Left renal cortex interstitium (tissue), 4 donors: ENCODE measurements around the gene MEIOSIN. TPM values are rescaled to one million over a fixed set of nuclear protein-coding genes. Genes with fewer than 3 reads are reported as not detected.
A peak's percentile ranks its signal among the peaks of the same experiment; 100 is the strongest.
"Not testable (repeated sequence)": the region's sequence is repeated elsewhere in the genome, so short reads cannot be mapped to it uniquely, and the experiment has no call there.

Experiments used
- DNase-seq, 4 donors: peaks; one replicate each; pipeline ENCODE4 v3.0.0-alpha.2; 2013; ENCODE audit warnings: low read depth in 4 of 4, low spot score in 2 of 4, missing footprints in 1 of 4
- polyA plus RNA-seq, 4 donors: library from polyadenylated mRNA; unstranded; fragments of 120-200 nt; gene quantifications; one replicate each; pipeline ENCODE4 v1.2.1, GENCODE V29; 2013; ENCODE audit not compliant: insufficient read length in 4 of 4

The MEIOSIN gene
- polyA plus RNA-seq, 4 donors, result not detected

DNA sequence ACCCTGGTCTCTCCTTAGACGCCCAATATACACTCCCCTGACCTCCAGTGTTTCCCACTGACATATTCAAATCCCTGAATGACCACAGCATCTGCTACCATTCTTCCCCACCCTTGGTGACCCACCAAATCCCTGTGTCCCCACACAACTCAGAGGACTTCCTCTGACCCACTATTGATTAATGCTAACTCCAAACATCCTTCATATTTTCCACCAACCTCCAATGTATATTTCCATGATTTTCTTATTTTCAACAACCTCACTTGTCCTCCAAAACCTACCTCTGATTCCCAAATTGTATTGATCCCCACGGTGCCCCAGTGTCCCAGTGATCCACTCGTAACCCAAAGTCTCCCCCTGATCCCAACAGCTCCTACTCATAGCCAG, 59.9 kb downstream of the MEIOSIN start:
- no peak for DNase-seq

DNA sequence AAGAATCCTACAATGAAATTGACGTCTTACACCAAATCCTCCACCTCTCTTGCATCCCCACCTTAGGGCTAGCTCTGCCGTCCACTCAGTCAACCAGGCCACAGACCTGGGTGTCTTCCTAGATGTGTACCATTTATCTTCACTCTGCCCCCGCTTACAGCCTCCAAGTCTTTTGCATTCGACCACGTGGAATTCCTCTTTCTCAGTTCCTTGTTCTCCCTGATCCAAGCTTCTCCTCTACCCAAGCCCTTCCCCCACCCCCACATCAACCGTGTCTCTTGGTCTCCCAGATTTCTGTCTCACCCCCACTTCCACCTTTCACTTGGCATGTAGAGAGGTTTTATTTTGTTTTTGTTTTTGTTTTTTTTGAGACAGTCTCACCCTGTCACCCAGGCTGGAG, 60.6 kb downstream of the MEIOSIN start:
- DNase-seq, result no peak

DNA sequence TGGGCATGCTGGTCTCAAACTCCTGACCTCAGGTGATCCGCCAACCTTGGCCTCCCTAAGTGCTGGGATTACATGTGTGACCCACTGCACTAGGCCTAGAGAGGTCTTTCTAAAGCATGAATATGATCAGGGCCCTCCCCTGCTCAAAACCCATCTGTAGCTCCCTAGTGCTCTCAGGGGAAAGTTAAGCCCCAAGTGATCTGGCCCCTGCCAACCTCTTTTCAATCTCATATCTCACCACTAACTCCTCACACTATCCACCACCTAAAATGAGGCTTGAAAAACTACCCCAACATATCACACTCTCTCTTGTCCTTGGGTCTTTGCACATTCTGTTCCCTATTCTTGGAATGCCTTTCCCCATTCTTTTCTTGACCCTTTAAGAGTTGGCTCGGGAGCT, 61.4 kb downstream of the MEIOSIN start:
- DNase-seq, result no peak

DNA sequence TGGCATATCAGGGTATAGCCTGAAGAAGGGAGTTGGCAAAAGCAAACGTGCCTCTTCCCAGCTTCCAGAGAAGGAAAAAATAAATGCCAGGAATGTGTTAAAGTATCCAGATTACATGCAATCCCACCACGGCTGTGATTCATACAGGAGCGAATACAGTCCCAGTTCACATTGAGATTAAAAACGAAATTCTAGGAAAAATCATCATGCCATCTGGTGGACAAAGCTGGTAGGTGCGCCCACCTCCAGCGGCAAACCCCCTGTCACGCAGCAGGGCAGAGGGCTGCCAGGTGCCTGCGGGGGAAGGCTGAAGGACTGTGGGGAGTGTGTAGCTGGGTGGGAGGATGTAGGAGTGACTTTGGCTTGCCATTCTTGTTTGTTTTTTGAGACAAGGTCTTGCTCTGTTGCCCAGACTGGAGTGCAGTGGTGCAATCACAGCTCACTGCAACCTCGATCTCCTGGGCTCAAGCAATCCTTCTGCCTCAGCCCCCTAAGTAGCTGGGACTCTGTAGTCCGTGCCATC, 65.8 kb downstream of the MEIOSIN start:
- peak in 3 of 4 donors; percentile 65 to 70 (median 68) for DNase-seq

DNA sequence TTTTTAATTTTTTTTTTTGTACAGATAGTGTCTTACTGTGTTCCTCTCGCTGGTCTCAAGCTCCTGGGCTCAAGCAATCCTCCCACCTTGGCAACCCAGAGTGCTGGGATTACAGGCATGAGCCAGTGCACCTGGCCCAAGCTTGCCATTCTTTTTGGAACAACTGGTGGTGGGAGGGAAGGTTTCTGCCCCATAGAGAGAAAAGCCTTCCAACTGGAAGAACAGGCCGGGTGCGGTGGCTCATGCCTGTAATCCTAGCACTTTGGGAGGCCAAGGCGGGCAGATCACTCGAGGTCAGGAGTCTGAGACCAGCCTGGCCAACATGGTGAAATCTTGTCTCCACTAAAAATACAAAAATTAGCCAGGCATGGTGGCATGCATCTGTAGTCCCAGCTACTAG, 66.3 kb downstream of the MEIOSIN start:
- not testable (repeated sequence) for DNase-seq

DNA sequence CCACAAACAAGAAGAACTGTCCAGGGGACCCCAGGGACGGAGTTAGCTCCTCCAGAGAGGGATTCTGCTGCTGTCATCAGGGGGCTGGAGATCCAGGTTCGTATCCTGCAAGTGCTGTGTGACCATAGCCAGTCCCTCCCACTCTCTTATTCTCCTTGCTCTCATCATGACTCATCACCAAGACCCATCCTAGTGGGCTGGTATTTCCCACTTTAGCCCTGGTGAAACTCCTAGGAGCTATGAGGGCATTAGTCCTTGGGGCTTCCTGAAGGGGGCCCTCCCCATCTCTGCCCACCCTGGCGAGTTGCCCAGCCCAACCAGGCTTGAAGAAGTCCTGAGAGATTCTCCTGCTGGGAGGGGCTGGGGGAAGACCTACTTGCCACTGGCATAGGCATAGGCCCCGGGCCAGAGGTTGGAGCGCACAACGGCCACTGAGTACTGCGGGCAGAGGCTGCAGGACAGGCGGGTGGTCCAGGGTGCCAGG, 66.9 kb downstream of the MEIOSIN start:
- DNase-seq, result no peak

DNA sequence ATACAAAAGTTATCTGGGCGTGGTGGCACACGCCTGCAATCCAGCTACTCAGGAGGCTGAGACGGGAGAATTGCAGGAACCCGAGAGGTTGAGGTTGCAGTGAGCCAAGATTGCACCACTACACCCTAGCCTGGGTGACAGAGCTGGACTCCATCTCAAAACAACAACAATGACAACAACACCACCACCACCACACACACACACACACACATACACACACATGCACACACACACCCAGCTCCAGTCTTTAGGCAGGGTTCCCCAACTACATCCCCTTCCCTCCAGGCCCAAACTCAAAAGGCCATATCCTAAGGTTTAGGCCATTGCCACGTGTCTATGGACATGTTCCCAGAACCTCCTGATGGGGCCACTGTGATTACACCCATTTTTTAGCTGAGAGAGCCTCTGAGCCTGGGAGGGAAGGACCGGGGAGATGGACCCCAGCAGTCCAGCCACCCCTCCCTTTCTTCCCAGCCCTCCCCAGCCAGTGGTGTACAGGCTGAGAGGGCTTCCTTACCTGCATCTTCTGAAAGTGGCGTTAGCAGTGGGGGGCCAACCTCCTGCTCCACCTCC, 68.5 kb downstream of the MEIOSIN start:
- DNase-seq, result no peak

DNA sequence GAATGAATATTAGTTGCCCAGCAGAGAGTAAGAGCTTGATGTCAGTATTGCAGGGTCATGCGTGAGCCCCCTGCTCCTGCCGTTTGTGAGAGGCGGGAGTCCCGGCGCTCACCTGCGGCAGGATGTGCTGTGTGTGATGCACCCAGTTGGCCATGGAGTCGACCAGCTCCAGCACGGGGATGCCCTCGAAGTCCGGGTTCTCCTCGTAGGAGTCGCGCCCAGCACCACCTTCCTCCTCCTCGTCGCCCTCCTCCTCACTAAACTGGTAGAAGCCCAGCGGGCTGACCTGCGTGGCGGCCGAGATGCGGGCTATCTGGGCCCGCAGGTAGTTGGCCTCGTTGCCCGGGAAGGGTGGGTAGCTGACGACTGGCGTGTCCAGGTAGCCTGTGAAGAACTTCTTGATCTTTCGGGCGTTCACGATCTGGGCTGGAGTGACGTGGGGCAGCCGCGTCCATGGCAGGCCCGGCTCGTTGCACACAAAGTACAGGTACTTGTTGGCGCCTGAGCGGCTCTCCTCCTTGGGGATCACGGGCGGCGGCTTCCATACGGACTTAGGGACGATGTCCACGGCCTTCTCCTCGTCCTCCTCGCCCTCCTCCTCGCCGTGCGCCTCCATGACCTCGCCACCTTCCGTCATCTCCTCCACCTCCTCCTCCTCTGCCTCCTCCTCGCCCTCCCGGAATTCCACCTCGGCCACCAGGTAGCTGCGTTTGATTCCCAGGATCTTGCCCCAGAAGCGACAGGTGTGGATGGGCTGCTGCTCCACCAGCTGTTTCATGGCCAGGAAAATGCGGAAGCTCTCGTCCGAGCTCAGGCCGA, 71.1 kb downstream of the MEIOSIN start:
- no peak for DNase-seq

DNA sequence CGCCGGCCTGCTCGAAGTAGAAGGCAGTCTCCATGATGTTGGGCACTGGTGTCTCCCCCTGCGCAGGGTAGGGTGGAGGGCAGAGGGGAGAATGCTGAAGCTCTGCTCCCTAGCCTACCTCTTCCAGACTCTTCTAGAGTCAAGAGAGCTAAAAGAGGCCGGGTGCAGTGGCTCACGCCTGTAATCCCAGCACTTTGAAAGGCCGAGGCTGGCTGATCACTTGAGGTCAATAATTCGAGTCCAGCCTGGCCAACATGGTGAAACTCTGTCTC, 71.7 kb downstream of the MEIOSIN start:
- no peak for DNase-seq

DNA sequence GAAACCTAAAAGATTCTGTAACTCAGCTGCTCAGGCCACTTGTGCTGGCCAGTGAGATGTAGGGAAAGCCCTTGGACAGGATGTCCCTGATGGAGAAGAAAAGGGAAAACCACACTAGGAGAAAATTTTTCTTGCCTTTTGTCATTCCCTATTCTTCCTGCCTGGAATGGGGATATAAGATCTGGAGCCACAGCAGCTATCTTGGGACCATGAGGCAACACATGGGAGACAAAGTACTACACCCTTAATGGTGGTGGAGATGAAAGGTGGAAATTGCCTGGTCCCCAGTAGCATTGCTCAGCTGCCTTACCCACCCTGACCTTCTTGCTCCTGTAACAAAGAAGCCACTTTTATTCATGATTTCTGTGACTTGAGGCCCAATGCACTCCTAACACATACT, 72.5 kb downstream of the MEIOSIN start:
- DNase-seq, result no peak

DNA sequence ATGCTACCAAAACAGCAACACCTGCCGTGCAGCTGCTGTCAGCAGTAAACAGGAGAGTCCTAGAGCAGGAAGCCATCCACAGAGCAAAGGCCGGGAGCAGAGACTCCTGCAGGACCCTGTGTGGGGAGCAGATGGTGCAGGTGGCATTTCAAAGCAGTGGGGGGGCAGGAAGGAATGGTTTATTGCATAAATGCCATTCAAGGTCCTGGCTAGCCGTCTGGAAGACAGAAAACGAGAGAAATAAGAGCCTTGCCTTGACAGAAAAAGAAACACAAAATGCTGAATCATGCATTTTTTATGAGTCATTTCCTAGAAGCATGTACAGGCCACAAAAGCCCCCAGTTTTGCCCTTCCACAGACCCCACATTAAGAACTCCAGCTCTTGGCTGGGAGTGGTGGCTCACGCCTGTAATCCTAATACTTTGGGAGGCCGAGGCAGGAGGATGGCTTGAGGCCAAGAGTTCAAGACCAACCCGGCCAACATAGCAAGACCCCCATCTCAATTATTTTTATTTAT, 76.5 kb downstream of the MEIOSIN start:
- DNase-seq, result no peak

DNA sequence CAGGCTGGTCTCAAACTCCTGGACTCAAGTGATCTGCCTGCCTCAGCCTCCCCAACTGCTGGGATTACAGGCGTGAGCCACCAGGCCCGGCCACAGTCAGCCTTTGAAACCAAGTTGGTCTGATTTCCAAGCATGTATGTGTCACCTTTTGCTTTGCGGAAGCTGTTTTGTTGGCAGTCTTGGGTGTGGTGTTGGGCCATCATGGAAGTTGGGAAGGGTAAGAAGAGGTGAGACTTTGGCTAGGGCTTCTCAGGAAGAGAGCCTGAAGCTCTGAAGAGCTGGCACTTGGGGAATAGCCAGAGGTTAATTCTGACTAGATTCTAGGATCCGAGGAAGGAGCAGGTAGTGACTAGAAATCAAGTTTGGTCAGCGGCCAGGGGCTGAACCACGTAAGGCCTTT, 79.1 kb downstream of the MEIOSIN start:
- DNase-seq, result no peak

Other genes starting within 250 kb of the MEIOSIN start
- gene RTN2, start 236.4 kb upstream of the MEIOSIN start, polyA plus RNA-seq, result 1 to 10 TPM; 7.2 to 9.6 (median 8.8) TPM
- under 1 TPM; 0.22 to 0.62 (median 0.34) TPM for gene PPM1N, start 235.0 kb upstream of the MEIOSIN start, polyA plus RNA-seq
- 10 to 100 TPM; 46.7 to 61.9 (median 48.8) TPM for gene VASP, start 226.0 kb upstream of the MEIOSIN start, polyA plus RNA-seq
- gene OPA3, start 148.6 kb upstream of the MEIOSIN start, polyA plus RNA-seq, result 10 to 100 TPM in 3 of 4 donors, 1 to 10 TPM in 1; 9.7 to 13.3 (median 10.6) TPM
- 1 to 10 TPM; 3.7 to 5.4 (median 4.2) TPM for gene GPR4, start 131.2 kb upstream of the MEIOSIN start, polyA plus RNA-seq
- 10 to 100 TPM; 17.7 to 30.8 (median 23.5) TPM for gene EML2, start 94.0 kb upstream of the MEIOSIN start, polyA plus RNA-seq
- 1 to 10 TPM in 2 of 4 donors, under 1 TPM in 2; 0.59 to 1.8 (median 0.89) TPM for gene GIPR, start 65.2 kb upstream of the MEIOSIN start, polyA plus RNA-seq
- gene SNRPD2, start 41.5 kb upstream of the MEIOSIN start, polyA plus RNA-seq, result 100 to 1,000 TPM; 268 to 441 (median 342) TPM
- gene QPCTL, start 40.8 kb upstream of the MEIOSIN start, polyA plus RNA-seq, result 10 to 100 TPM in 2 of 4 donors, 1 to 10 TPM in 2; 7.2 to 13.5 (median 10.8) TPM
- gene FBXO46, start 2.5 kb upstream of the MEIOSIN start, polyA plus RNA-seq, result 10 to 100 TPM; 10.7 to 24.0 (median 20.3) TPM
- 10 to 100 TPM; 13.6 to 38.5 (median 27.7) TPM for gene SIX5, start 35.8 kb downstream of the MEIOSIN start, polyA plus RNA-seq
- gene DMPK, start 49.1 kb downstream of the MEIOSIN start, polyA plus RNA-seq, result 10 to 100 TPM; 33.4 to 74.4 (median 54.6) TPM
- 10 to 100 TPM; 24.1 to 56.1 (median 39.9) TPM for gene DMWD, start 59.4 kb downstream of the MEIOSIN start, polyA plus RNA-seq
- gene RSPH6A, start 81.9 kb downstream of the MEIOSIN start, polyA plus RNA-seq, result not detected
- gene SYMPK, start 129.7 kb downstream of the MEIOSIN start, polyA plus RNA-seq, result 10 to 100 TPM; 49.5 to 80.1 (median 67.0) TPM
- under 1 TPM; 0.40 to 0.60 (median 0.50) TPM for gene FOXA3, start 130.9 kb downstream of the MEIOSIN start, polyA plus RNA-seq
- 10 to 100 TPM; 16.5 to 33.7 (median 25.1) TPM for gene IRF2BP1, start 152.7 kb downstream of the MEIOSIN start, polyA plus RNA-seq
- 1 to 10 TPM; 3.7 to 7.2 (median 5.8) TPM for gene MYPOP, start 169.2 kb downstream of the MEIOSIN start, polyA plus RNA-seq
- gene NANOS2, start 181.3 kb downstream of the MEIOSIN start, polyA plus RNA-seq, result not detected
- 1 to 10 TPM; 2.8 to 5.3 (median 4.2) TPM for gene NOVA2, start 240.4 kb downstream of the MEIOSIN start, polyA plus RNA-seq